Heart left ventricle (tissue), 13 donors: Measurements from ENCODE around the gene CIRBP.

ENCODE experiments used
- CTCF ChIP-seq, 12 donors: fragments of 200-600 bp; sonication (generic) in 4 of 12; IDR thresholded peaks; one replicate each; pipeline versions ENCODE4 v1.5.0 to v1.8.0; 2018 to 2022; ENCODE audit warnings: antibody characterized with exemption in 12 of 12, mild to moderate bottlenecking in 5 of 12
- POLR2A ChIP-seq, 2 donors: fragments of 450-650 bp; IDR thresholded peaks; one replicate each; pipeline ENCODE4 v1.6.1; 2017; ENCODE audit warnings: antibody characterized with exemption in 2 of 2, mild to moderate bottlenecking in 2 of 2, moderate library complexity in 2 of 2
- donor health status: ischemic (EF 13 %, LVEDD 7.1; RV severe dilation, severe dysfunction).
- donor health status: DM: no; HTN: yes; CAD: no.
- donor health status: DM: no; HTN: no; CAD: no.
- donor health status: ischemic (EF 25% LVEDD 6.9; RV normal size, moderate dysfunction).
- donor health status: ischemic (EF 25% LVEDD 5.7; RV mildly dilated, moderate dysfunction).
- donor health status: ischemic (EF 35%, LVEDD 5.7; RV mildly dilated, moderate dysfunction).
- donor health status: nonischemic (EF 11% LVEDD 7.7; RV severe dilation, severe dysfunction).
- donor health status: DM: yes; HTN: yes; CAD: no.
- donor health status: PGD.
- donor health status: ischemic (EF 29% LVEDD 5.4; RV normal size, mild dysfunction).
- donor health status: nonischemic (EF 23%, LVEDD 6.1; RV moderate dilation, normal function).

GRCh38 chr19:1249298-1249989 is 19.7 kb upstream of the CIRBP start:
- TF ChIP-seq CTCF (IDR thresholded peaks at IDR 0.05) (no peak), POLR2A (IDR thresholded peaks at IDR 0.05) (peak; percentile 85 to 95)
